Coronary artery (tissue), 2 donors: ENCODE measurements around the gene SPDYC.

Experiments
- DNase-seq: peaks from one replicate; pipeline ENCODE4 v3.0.0-alpha.2; 2017; ENCODE audit warnings: low spot score
- H3K27ac ChIP-seq, 2 donors: fragments of 200-600 bp; sonication (generic); one replicate each; pipeline ENCODE4 v1.5.1; 2016 to 2019
- H3K4me3 ChIP-seq: fragments of 200-600 bp; sonication (generic); 2 replicates; pipeline ENCODE4 v1.5.1; 2016; ENCODE audit warnings: mild to moderate bottlenecking, moderate library complexity
- TF ChIP-seq, protein P1 (sequence below): fragments of 200-600 bp; sonication (generic); IDR thresholded peaks from one replicate; pipeline ENCODE4 v1.5.1; 2019; ENCODE audit warnings: antibody characterized with exemption

The SPDYC gene

DNA sequence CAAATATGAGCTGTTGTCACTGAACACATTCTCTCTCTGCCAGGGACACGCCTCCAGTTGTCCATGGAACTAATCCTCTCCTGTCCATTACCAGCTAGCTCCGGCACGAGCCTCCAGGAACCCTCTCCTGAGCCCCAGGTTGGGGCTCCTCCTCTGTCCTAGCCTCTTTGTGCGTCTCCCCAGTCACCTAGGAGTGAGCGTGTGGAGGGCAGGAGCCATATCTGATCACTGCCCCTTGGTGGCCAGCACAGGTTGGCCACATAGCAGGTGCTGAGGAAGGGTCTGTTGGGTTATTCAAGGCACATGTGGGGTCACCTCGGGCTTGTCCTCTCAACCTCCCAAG is 38.2 kb upstream of the SPDYC start:
- TF ChIP-seq, protein P1, sequence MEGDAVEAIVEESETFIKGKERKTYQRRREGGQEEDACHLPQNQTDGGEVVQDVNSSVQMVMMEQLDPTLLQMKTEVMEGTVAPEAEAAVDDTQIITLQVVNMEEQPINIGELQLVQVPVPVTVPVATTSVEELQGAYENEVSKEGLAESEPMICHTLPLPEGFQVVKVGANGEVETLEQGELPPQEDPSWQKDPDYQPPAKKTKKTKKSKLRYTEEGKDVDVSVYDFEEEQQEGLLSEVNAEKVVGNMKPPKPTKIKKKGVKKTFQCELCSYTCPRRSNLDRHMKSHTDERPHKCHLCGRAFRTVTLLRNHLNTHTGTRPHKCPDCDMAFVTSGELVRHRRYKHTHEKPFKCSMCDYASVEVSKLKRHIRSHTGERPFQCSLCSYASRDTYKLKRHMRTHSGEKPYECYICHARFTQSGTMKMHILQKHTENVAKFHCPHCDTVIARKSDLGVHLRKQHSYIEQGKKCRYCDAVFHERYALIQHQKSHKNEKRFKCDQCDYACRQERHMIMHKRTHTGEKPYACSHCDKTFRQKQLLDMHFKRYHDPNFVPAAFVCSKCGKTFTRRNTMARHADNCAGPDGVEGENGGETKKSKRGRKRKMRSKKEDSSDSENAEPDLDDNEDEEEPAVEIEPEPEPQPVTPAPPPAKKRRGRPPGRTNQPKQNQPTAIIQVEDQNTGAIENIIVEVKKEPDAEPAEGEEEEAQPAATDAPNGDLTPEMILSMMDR: no peak
- Histone ChIP-seq H3K27ac (no peak overlapping the region), H3K4me3 (no peak overlapping the region)
- DNase-seq: no peak

DNA sequence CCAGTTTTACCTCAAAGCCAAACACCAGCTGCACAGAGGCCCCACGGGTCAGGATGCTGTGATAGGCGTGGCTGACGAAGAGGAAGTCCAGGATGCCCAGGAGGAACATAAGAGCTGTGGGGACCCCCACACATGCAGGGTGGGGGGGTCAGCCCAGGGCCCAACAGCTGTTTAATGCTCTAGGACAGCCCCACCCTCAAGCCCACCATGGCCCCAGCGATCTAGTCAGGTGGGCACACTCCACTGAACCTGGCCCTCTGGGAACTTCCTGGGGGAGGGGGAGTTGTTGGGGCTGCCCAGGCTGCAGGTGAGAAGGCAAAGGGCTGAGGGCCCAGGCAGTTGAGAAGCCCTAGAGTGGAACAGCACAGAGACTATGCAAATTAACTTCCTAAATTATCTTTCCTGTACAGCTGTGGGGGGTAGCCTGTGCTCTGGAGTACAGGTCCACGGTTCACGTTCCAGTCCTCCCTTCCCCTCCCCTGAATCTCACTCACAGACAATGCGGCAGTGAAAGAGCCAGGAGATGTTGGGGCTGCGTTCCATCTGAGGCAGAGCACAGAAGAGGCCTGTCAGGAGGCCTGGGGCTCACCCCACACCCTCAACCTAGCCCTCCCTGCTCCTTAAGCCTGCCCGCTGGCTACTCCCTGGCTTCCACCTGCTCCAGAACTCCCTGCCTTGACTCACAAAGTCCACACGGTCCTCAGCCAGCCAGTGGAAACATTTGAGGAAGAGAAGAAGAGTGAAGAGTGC is 37.6 kb upstream of the SPDYC start:
- H3K4me3 ChIP-seq: peak overlapping the region; percentile 83
- TF ChIP-seq, protein P1: no peak
- H3K27ac ChIP-seq: no peak overlapping the region
- DNase-seq: peak; percentile 67

- TF ChIP-seq, protein P1: no peak
- peak; percentile 70 for DNase-seq
- H3K4me3 ChIP-seq: peak overlapping the region; percentile 83
- peak overlapping the region; percentile 94 to 98 for H3K27ac ChIP-seq
These were observed 36.9 kb upstream of the SPDYC start for GRCh38 chr11:65132988-65133700.

DNA sequence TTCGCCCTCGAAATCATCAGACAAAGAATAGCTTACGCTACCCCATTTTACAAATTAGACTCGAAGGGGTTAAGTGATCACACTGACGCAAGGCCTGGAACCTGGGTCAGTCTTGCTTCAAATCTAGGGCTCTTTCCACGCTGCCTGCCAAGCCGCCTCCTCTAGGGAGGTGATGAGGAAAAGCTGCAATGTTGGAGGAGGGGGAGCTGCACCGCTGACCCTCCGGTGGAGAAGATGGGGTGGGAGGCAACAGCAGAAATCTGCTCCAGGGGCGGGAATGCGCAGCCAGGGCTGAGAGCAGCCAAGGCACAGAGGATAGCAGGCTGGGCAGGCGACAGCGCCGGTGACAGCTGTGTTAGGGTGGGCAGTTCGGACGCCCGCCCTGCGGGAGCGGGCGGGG is 36.3 kb upstream of the SPDYC start:
- TF ChIP-seq, protein P1: no peak
- DNase-seq: peak; percentile 79
- peak overlapping the region; percentile 94 to 98 for H3K27ac ChIP-seq
- peak overlapping the region; percentile 83 for H3K4me3 ChIP-seq

DNA sequence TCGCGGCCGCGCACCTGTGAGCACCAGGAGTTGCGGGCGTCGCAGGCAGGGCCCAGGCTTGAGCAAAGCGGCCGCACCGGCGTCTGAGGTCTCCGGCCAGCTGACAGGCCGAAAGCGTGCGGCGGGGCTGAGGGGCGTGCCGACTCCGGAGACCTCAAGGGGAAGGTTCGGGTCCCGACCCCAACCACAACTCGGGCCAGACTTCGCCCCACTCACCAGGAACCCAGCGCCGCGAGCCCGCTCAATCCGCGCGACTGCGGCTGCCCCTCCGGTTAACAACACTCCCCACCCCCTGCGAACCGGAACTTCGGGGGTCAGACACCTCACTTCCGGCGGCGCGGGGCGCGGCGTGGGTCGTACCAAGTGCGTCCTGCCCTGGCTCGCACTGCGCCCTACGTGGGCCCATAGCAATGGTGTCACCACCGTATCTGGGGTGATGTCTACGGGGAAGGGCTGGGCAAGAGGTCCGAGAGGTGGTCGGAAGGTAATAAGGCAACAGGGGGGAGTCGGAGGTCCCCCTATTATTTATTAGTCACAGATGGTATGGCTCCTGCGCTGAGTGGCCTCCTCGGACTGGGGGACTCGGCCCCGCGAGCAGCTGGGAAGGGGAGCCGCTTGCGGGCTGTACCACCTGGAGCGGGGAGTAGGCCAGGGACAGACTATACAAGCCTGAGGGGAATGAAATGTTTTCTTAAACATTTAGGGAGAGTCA is 35.6 kb upstream of the SPDYC start, which contains the start of gene SYVN1:
SYVN1 (minus strand) TSS at position 280 of the 712 bp plus-strand sequence. CDS start 918 bp downstream, outside the sequence.
- TF ChIP-seq, protein P1: no peak
- peak within 1 kb of the TSS; percentile 94 to 98 for H3K27ac ChIP-seq
- peak; percentile 95 for DNase-seq
- peak within 1 kb of the TSS; percentile 83 for H3K4me3 ChIP-seq

GRCh38 chr11:65134952-65135632 is 34.9 kb upstream of the SPDYC start:
- DNase-seq: peak; percentile 95
- H3K4me3 ChIP-seq: peak overlapping the region; percentile 83
- TF ChIP-seq, protein P1: no peak
- H3K27ac ChIP-seq: peak overlapping the region; percentile 94 to 98
